Colonic mucosa (tissue), 4 donors: Measurements from ENCODE around the gene RBM20. TPM values are rescaled to one million over a fixed set of nuclear protein-coding genes. Genes with fewer than 3 reads are reported as not detected.
A peak's percentile ranks its signal among the peaks of the same experiment; 100 is the strongest.

ENCODE experiments used
- DNase-seq: peaks from one replicate; pipeline ENCODE4 v3.0.0-alpha.2; 2020
- H3K27ac ChIP-seq: fragments of 200-600 bp; one replicate; pipeline ENCODE4 v1.8.0; 2021
- H3K27me3 ChIP-seq: fragments of 200-600 bp; one replicate; pipeline ENCODE4 v1.8.0; 2021
- H3K36me3 ChIP-seq: fragments of 200-600 bp; one replicate; pipeline ENCODE4 v1.8.0; 2021
- H3K4me1 ChIP-seq: fragments of 200-600 bp; one replicate; pipeline ENCODE4 v1.8.0; 2021; ENCODE audit warnings: mild to moderate bottlenecking
- H3K4me3 ChIP-seq: fragments of 200-600 bp; one replicate; pipeline ENCODE4 v1.8.0; 2021
- H3K9ac ChIP-seq, 2 donors: one replicate each; pipeline ENCODE4 v1.7.0; 2013; ENCODE audit warnings: control low read depth in 2 of 2, low read depth in 2 of 2, low read length in 2 of 2
- H3K9me3 ChIP-seq: fragments of 200-600 bp; one replicate; pipeline ENCODE4 v1.8.0; 2021
- CTCF ChIP-seq: fragments of 200-600 bp; IDR thresholded peaks from one replicate; pipeline ENCODE4 v1.8.0; 2022; ENCODE audit warnings: antibody characterized with exemption, mild to moderate bottlenecking
- intact Hi-C: fragments of 100-400 bp; cut with DNase I; formaldehyde crosslinking; loops from one replicate; pipeline ENCODE4 v1.14.1; 2022
- total RNA-seq, 2 donors: library from RNA; stranded (reverse); fragmentation: NEBNext Ultra II Directional in 1 of 2; extraction: Animal tissue kit (Norgen Biotek cat#: 25700) in 1 of 2; gene quantifications; one replicate each; pipeline ENCODE4 v1.2.1, GENCODE V29; 2021
- donor health status: healthy.
- donor health status: DM: no; HTN: no; CAD: no.
- donor health status: DM: no; HTN: no; CAD: no.

RBM20 gene
- total RNA-seq, 2 donors from 2014 or later = 0.49 to 0.80 TPM

- no peak for TF ChIP-seq CTCF
- intact Hi-C loops = no loop called here
- Histone ChIP-seq H3K4me3 (no peak overlapping the region), H3K4me1 (no peaks in the 10 kb centered on the region), H3K27ac (no peak overlapping the region), H3K27me3 (no peaks in the 10 kb centered on the region), H3K36me3 (no peaks in the 10 kb centered on the region), H3K9ac (no peak overlapping the region), H3K9me3 (no peaks in the 10 kb centered on the region)
- no peak for DNase-seq
Measured at GRCh38 chr10:110628161-110628560, 16.0 kb upstream of the RBM20 start.

- no peak overlapping the region for H3K4me3 ChIP-seq
- no peaks in the 10 kb centered on the region for H3K4me1 ChIP-seq
- no peak for TF ChIP-seq CTCF
- no peak overlapping the region for H3K27ac ChIP-seq
- intact Hi-C loops = no loop called here
- peak; percentile 63 for DNase-seq
- H3K9ac ChIP-seq = no peak overlapping the region
- H3K27me3 ChIP-seq = no peaks in the 10 kb centered on the region
- H3K9me3 ChIP-seq = no peaks in the 10 kb centered on the region
- no peaks in the 10 kb centered on the region for H3K36me3 ChIP-seq
Measured at GRCh38 chr10:110629680-110630191, 14.4 kb upstream of the RBM20 start.

DNA sequence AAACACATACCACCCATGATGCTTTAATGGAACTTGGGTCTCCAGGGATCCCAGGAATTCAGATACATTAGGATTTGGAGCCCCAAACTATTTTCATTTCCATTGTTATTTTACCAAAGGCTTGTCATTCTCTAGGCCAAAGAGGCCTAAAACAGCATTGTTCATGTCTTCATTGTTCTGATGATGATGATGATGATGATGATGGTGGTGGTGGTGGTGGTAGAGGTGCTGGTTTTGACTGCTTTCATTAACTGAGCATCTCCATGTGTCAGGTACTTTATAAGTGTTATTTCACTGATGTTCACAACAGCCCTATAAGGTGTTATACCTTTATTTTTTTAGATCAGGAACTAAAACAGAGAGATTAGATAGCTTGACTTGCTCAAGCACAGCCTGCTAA is 12.2 kb upstream of the RBM20 start:
- intact Hi-C loops = no loop called here
- Histone ChIP-seq H3K4me1 (no peaks in the 10 kb centered on the region), H3K36me3 (no peaks in the 10 kb centered on the region), H3K4me3 (no peak overlapping the region), H3K9ac (no peak overlapping the region), H3K27ac (no peak overlapping the region), H3K27me3 (no peaks in the 10 kb centered on the region), H3K9me3 (no peaks in the 10 kb centered on the region)
- DNase-seq = no peak
- no peak for TF ChIP-seq CTCF

GRCh38 chr10:110632591-110633215 is 11.4 kb upstream of the RBM20 start:
- Histone ChIP-seq H3K36me3 (no peaks in the 10 kb centered on the region), H3K9ac (no peak overlapping the region), H3K9me3 (no peaks in the 10 kb centered on the region), H3K27me3 (no peaks in the 10 kb centered on the region), H3K27ac (no peak overlapping the region), H3K4me3 (no peak overlapping the region), H3K4me1 (no peaks in the 10 kb centered on the region)
- no peak for DNase-seq
- no peak for TF ChIP-seq CTCF
- intact Hi-C loops = no loop called here

- Histone ChIP-seq H3K4me1 (no peaks in the 10 kb centered on the region), H3K27me3 (no peaks in the 10 kb centered on the region), H3K36me3 (no peaks in the 10 kb centered on the region), H3K9ac (no peak overlapping the region), H3K27ac (no peak overlapping the region), H3K4me3 (no peak overlapping the region), H3K9me3 (no peaks in the 10 kb centered on the region)
- peak; percentile 69 for DNase-seq
- intact Hi-C loops = no loop called here
- no peak for TF ChIP-seq CTCF
Measured at GRCh38 chr10:110634527-110635209, 9.5 kb upstream of the RBM20 start.
